WTC11 (cell line): ENCODE results near the gene BBS9. TPM values are rescaled to one million over a fixed set of nuclear protein-coding genes. Genes with fewer than 3 reads are reported as not detected.

ENCODE experiments used
- ATAC-seq: fragments of 200-7000 bp; cut with Tn5 transposase; 2 replicates; pipeline ENCODE4 v1.10.0; 2021; ENCODE audit warnings: mild to moderate bottlenecking, moderate library complexity
- CTCF ChIA-PET: fragments of 300-600 bp; sonication (Branson Sonifier 250); formaldehyde crosslinking; loops from one replicate; lab custom pipeline; 2021; ENCODE audit warnings: antibody characterized with exemption; lab: Charles Lee
- POLR2A ChIA-PET: fragments of 350-600 bp; sonication (Branson Sonifier 250); formaldehyde crosslinking; loops from one replicate; lab custom pipeline; 2021; ENCODE audit warnings: antibody characterized with exemption; lab: Charles Lee
- DNase-seq: peaks from one replicate; pipeline ENCODE4 v3.0.0; 2021; ENCODE audit warnings: low spot score
- H3K27ac Mint-ChIP-seq: 2 replicates; pipeline ENCODE4 v1.8.0; 2021; ENCODE audit warnings: mixed read lengths
- H3K27me3 Mint-ChIP-seq: 2 replicates; pipeline ENCODE4 v1.8.0; 2021; ENCODE audit warnings: low read depth, mild to moderate bottlenecking, moderate library complexity, mixed read lengths
- H3K36me3 Mint-ChIP-seq: 2 replicates; pipeline ENCODE4 v1.8.0; 2021; ENCODE audit warnings: mixed read lengths
- H3K4me1 Mint-ChIP-seq: 2 replicates; pipeline ENCODE4 v1.8.0; 2022; ENCODE audit warnings: mixed read lengths
- H3K4me3 Mint-ChIP-seq: 2 replicates; pipeline ENCODE4 v1.8.0; 2021; ENCODE audit warnings: mild to moderate bottlenecking, moderate library complexity, mixed read lengths
- H3K9me3 Mint-ChIP-seq: 2 replicates; pipeline ENCODE4 v1.8.0; 2021; ENCODE audit warnings: mixed read lengths
- ARID4B ChIP-seq: sonication (generic); formaldehyde crosslinking; IDR thresholded peaks from 2 replicates; pipeline ENCODE4 v1.8.0; 2023; ENCODE audit warnings: missing genetic modification reagents, mild to moderate bottlenecking, borderline replicate concordance
- ATF1 ChIP-seq: sonication (generic); formaldehyde crosslinking; IDR thresholded peaks from 2 replicates; pipeline ENCODE4 v1.8.1; 2023; ENCODE audit warnings: mild to moderate bottlenecking, moderate library complexity, missing genetic modification reagents
- CTCF ChIP-seq: fragments of 200-600 bp; IDR thresholded peaks from 2 replicates; pipeline ENCODE4 v1.8.0; 2022; ENCODE audit warnings: antibody characterized with exemption
- ELF4 ChIP-seq: sonication (generic); formaldehyde crosslinking; IDR thresholded peaks from 2 replicates; pipeline ENCODE4 v1.8.1; 2022; ENCODE audit warnings: low read depth, mild to moderate bottlenecking, moderate library complexity, missing genetic modification reagents
- HMGA2 ChIP-seq: fragments of 250-450 bp; sonication (Bioruptor Pico); IDR thresholded peaks from 2 replicates; pipeline ENCODE4 v1.4.0; 2021; ENCODE audit warnings: mild to moderate bottlenecking, moderate library complexity
- JUN ChIP-seq: sonication (generic); formaldehyde crosslinking; IDR thresholded peaks from 2 replicates; pipeline ENCODE4 v1.8.0; 2023; ENCODE audit warnings: mild to moderate bottlenecking, missing genetic modification reagents
- PREB ChIP-seq: sonication (generic); formaldehyde crosslinking; IDR thresholded peaks from 2 replicates; pipeline ENCODE4 v1.8.1; 2022; ENCODE audit warnings: mild to moderate bottlenecking, missing genetic modification reagents, moderate library complexity, borderline replicate concordance
- SP1 ChIP-seq: sonication (generic); formaldehyde crosslinking; conservative IDR thresholded peaks from 2 replicates; pipeline ENCODE4 v1.8.1; 2022; ENCODE audit warnings: missing genetic modification reagents
- STAT6 ChIP-seq: sonication (generic); formaldehyde crosslinking; conservative IDR thresholded peaks from 2 replicates; pipeline ENCODE4 v1.8.1; 2023; ENCODE audit warnings: mild to moderate bottlenecking, low read depth, missing genetic modification reagents, moderate library complexity
- TEAD4 ChIP-seq: sonication (generic); formaldehyde crosslinking; IDR thresholded peaks from 2 replicates; pipeline ENCODE4 v1.8.0; 2022; ENCODE audit warnings: mild to moderate bottlenecking, missing genetic modification reagents
- ZNF219 ChIP-seq: sonication (generic); formaldehyde crosslinking; IDR thresholded peaks from 2 replicates; pipeline ENCODE4 v1.8.0; 2023; ENCODE audit warnings: missing genetic modification reagents, mild to moderate bottlenecking, borderline replicate concordance
- ZNF263 ChIP-seq: sonication (generic); formaldehyde crosslinking; IDR thresholded peaks from 2 replicates; pipeline ENCODE4 v1.8.1; 2022; ENCODE audit warnings: low read depth, mild to moderate bottlenecking, moderate library complexity, missing genetic modification reagents
- ZNF423 ChIP-seq: fragments of 250-450 bp; sonication (Bioruptor Pico); IDR thresholded peaks from 2 replicates; pipeline ENCODE4 v2.1.2; 2022; ENCODE audit warnings: mild to moderate bottlenecking, moderate library complexity
- total RNA-seq: library from RNA; stranded (reverse); gene quantifications from 3 replicates; pipeline ENCODE4 v1.2.3, GENCODE V29; 2021
- TF ChIP-seq, protein P1 (sequence below): sonication (generic); formaldehyde crosslinking; IDR thresholded peaks from 2 replicates; pipeline ENCODE4 v1.8.0; 2023; ENCODE audit warnings: missing genetic modification reagents
- TF ChIP-seq, protein P2 (sequence below): sonication (generic); formaldehyde crosslinking; IDR thresholded peaks from 2 replicates; pipeline ENCODE4 v1.8.0; 2023; ENCODE audit warnings: mild to moderate bottlenecking, missing genetic modification reagents
- TF ChIP-seq, protein P3 (sequence below): sonication (generic); formaldehyde crosslinking; IDR thresholded peaks from 2 replicates; pipeline ENCODE4 v1.8.1; 2023; ENCODE audit warnings: mild to moderate bottlenecking, missing genetic modification reagents

BBS9 gene
- total RNA-seq, 1 experiment from 2014 or later, result 56.6 TPM

DNA sequence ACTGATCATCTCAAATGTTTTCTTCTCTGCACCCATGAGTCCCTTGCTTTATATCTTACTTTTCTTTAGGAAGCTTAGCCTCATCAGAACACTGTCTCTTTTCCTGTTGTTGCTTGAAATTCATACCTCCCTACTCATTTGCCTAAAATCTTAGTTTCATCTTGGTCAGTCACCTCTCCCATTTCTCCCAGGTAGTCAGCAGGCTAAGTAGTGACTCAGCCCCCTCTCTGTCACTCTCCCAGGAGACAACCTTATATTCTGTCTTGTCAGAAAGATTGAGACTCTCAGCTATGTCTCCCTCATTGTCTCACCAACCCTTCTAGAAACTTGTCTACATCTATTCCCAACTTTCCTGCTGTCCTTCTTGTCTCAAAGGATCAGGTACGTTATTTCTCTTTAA is 280.9 kb downstream of the BBS9 start (continued):
- TF ChIP-seq, protein P1, sequence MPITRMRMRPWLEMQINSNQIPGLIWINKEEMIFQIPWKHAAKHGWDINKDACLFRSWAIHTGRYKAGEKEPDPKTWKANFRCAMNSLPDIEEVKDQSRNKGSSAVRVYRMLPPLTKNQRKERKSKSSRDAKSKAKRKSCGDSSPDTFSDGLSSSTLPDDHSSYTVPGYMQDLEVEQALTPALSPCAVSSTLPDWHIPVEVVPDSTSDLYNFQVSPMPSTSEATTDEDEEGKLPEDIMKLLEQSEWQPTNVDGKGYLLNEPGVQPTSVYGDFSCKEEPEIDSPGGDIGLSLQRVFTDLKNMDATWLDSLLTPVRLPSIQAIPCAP (CRISPR knock-in tag), result no peak
- TF ChIP-seq, protein P2, sequence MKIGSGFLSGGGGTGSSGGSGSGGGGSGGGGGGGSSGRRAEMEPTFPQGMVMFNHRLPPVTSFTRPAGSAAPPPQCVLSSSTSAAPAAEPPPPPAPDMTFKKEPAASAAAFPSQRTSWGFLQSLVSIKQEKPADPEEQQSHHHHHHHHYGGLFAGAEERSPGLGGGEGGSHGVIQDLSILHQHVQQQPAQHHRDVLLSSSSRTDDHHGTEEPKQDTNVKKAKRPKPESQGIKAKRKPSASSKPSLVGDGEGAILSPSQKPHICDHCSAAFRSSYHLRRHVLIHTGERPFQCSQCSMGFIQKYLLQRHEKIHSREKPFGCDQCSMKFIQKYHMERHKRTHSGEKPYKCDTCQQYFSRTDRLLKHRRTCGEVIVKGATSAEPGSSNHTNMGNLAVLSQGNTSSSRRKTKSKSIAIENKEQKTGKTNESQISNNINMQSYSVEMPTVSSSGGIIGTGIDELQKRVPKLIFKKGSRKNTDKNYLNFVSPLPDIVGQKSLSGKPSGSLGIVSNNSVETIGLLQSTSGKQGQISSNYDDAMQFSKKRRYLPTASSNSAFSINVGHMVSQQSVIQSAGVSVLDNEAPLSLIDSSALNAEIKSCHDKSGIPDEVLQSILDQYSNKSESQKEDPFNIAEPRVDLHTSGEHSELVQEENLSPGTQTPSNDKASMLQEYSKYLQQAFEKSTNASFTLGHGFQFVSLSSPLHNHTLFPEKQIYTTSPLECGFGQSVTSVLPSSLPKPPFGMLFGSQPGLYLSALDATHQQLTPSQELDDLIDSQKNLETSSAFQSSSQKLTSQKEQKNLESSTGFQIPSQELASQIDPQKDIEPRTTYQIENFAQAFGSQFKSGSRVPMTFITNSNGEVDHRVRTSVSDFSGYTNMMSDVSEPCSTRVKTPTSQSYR (CRISPR knock-in tag), result no peak
- TF ChIP-seq, all 79 proteins: peak for 0

DNA sequence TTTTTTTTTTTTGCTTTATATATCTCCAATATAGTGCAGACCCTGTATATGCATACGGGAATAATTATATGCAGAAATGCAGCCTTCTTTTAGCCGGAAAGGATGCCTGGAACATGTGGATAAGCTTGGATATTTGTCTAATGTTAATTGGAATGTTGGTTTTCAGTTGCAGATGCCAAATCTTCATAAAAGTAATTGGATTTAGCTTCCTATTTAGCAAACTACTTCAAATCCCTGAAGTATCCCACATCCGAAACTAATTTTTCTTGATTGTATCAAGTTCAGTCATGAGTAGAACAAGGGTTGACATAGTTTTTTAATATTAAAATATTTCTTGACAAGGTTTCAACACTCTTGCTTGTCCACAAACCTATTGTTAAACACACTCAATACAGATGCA is 281.7 kb downstream of the BBS9 start:
- CTCF ChIA-PET, result no interaction called here
- Mint-ChIP-seq H3K9me3 (peaks cover 31% of the 10 kb centered on the region), H3K27ac (no peak overlapping the region), H3K36me3 (peaks cover 38% of the 10 kb centered on the region), H3K4me3 (no peak overlapping the region), H3K4me1 (no peaks in the 10 kb centered on the region), H3K27me3 (no peaks in the 10 kb centered on the region; the same call in 1 of the 2 replicates)
- no peak for DNase-seq
- POLR2A ChIA-PET, result no interaction called here
- ATAC-seq, result no peak
- TF ChIP-seq CTCF (no peak), ELF4 (CRISPR knock-in tag) (no peak), SP1 (no peak), ZNF263 (no peak), PREB (CRISPR knock-in tag) (no peak), TEAD4 (CRISPR knock-in tag) (no peak), ATF1 (CRISPR knock-in tag) (no peak), STAT6 (no peak), JUN (CRISPR knock-in tag) (no peak), ZNF219 (CRISPR knock-in tag) (no peak), ZNF423 (CRISPR knock-in tag) (no peak), ARID4B (no peak), HMGA2 (CRISPR knock-in tag) (no peak)
- TF ChIP-seq, protein P3, sequence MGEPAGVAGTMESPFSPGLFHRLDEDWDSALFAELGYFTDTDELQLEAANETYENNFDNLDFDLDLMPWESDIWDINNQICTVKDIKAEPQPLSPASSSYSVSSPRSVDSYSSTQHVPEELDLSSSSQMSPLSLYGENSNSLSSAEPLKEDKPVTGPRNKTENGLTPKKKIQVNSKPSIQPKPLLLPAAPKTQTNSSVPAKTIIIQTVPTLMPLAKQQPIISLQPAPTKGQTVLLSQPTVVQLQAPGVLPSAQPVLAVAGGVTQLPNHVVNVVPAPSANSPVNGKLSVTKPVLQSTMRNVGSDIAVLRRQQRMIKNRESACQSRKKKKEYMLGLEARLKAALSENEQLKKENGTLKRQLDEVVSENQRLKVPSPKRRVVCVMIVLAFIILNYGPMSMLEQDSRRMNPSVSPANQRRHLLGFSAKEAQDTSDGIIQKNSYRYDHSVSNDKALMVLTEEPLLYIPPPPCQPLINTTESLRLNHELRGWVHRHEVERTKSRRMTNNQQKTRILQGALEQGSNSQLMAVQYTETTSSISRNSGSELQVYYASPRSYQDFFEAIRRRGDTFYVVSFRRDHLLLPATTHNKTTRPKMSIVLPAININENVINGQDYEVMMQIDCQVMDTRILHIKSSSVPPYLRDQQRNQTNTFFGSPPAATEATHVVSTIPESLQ (CRISPR knock-in tag), result no peak
